Prostate gland (tissue), 2 donors: ENCODE data around the gene BCAS3.

Experiments
- CTCF ChIP-seq, 4 experiments: fragments of 200-600 bp in 2 of 4; fragments of 450-650 bp in 2 of 4; sonication (generic) in 2 of 4; IDR thresholded peaks; 1 replicate in 3 of 4; 2 replicates in 1 of 4; pipeline ENCODE4 v1.5.1; 2016 to 2019; ENCODE audit warnings: antibody characterized with exemption in 4 of 4, mild to moderate bottlenecking in 2 of 4, moderate library complexity in 2 of 4
- POLR2A ChIP-seq: fragments of 450-650 bp; IDR thresholded peaks from one replicate; pipeline ENCODE4 v1.6.1; 2016; ENCODE audit warnings: antibody characterized with exemption, mild to moderate bottlenecking
- POLR2AphosphoS5 ChIP-seq: sonication (generic); formaldehyde crosslinking; IDR thresholded peaks from one replicate; pipeline ENCODE4 v1.6.1; 2017; ENCODE audit warnings: antibody characterized with exemption

DNA sequence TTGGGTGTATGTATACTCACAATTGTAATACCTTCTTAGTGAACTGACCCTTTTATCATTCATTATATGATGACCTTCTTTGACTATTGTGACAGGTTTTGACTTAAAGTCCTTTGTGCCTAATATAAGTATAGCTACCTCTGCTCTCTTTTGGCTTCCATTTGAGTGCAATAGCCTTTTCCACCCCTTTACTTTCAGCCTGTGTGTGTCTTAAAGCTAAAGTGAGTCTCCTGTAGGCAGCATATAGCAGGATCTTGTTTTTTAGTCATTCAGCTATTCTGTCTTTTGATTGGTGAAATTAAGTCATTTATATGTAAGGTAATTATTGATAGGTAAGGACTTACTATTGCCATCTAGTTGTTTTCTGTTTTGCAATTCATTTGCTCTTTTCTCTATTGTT is 758.6 kb downstream of the BCAS3 start:
- TF ChIP-seq POLR2A (no peak), POLR2AphosphoS5 (no peak), CTCF (IDR thresholded peaks at IDR 0.05) (no peak)
